WTC11 (cell line): Measurements from ENCODE around the gene L1CAM.

ENCODE experiments used
- CREM ChIP-seq: sonication (generic); formaldehyde crosslinking; IDR thresholded peaks from 2 replicates; pipeline ENCODE4 v1.8.1; 2022; ENCODE audit warnings: mild to moderate bottlenecking, missing genetic modification reagents, moderate library complexity
- CTCF ChIP-seq: fragments of 200-600 bp; IDR thresholded peaks from 2 replicates; pipeline ENCODE4 v1.8.0; 2022; ENCODE audit warnings: antibody characterized with exemption
- E2F4 ChIP-seq: sonication (generic); formaldehyde crosslinking; IDR thresholded peaks from 2 replicates; pipeline ENCODE4 v1.8.1; 2022; ENCODE audit warnings: low read depth, mild to moderate bottlenecking, moderate library complexity, missing genetic modification reagents, borderline replicate concordance
- GTF2I ChIP-seq: fragments of 250-450 bp; sonication (Bioruptor Pico); conservative IDR thresholded peaks from 2 replicates; pipeline ENCODE4 v1.4.0; 2021; ENCODE audit warnings: mild to moderate bottlenecking
- IRF2 ChIP-seq: sonication (generic); formaldehyde crosslinking; IDR thresholded peaks from 2 replicates; pipeline ENCODE4 v1.8.0; 2022; ENCODE audit warnings: low read depth, missing genetic modification reagents, borderline replicate concordance
- JUN ChIP-seq: sonication (generic); formaldehyde crosslinking; IDR thresholded peaks from 2 replicates; pipeline ENCODE4 v1.8.0; 2023; ENCODE audit warnings: mild to moderate bottlenecking, missing genetic modification reagents
- SMAD4 ChIP-seq: sonication (generic); formaldehyde crosslinking; IDR thresholded peaks from 2 replicates; pipeline ENCODE4 v1.8.0; 2022; ENCODE audit warnings: mild to moderate bottlenecking, missing genetic modification reagents
- SOX15 ChIP-seq: fragments of 250-450 bp; sonication (Bioruptor Pico); IDR thresholded peaks from 2 replicates; pipeline ENCODE4 v1.9.0; 2021; ENCODE audit warnings: mild to moderate bottlenecking
- TEAD4 ChIP-seq: sonication (generic); formaldehyde crosslinking; IDR thresholded peaks from 2 replicates; pipeline ENCODE4 v1.8.0; 2022; ENCODE audit warnings: mild to moderate bottlenecking, missing genetic modification reagents
- ZBTB21 ChIP-seq: sonication (generic); formaldehyde crosslinking; IDR thresholded peaks from 2 replicates; pipeline ENCODE4 v1.8.1; 2023; ENCODE audit warnings: mild to moderate bottlenecking, missing genetic modification reagents, borderline replicate concordance

GRCh38 chrX:153935326-153935851, 49.4 kb upstream of the L1CAM start:
- TF ChIP-seq JUN (CRISPR knock-in tag) (no peak), CTCF (no peak), ZBTB21 (no peak), SOX15 (CRISPR knock-in tag) (no peak), E2F4 (CRISPR knock-in tag) (no peak), SMAD4 (no peak), CREM (CRISPR knock-in tag) (no peak), TEAD4 (CRISPR knock-in tag) (no peak), IRF2 (no peak), GTF2I (CRISPR knock-in tag) (no peak)
